ENCODE measurements around the gene KNSTRN.

DNA sequence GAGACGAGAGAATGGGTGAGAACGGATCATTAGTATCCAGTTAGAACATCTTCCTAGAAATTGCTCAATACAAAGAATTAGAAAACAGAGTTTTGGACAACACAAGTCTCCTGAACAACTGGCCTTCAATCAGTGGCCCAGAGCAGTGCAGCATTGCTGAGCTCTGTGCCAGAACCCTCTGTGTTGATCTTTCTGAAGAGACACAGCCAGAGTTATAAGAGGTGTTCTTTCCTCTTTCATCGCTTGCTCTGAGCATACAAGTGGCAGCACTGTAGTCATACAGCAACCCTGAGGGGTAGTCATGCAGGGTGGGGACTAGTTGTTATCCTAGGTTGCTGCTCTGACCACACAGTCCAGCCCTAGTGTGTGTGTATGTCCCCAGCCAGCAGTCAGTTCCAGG lies 4.0 kb downstream of the KNSTRN start:
- TF ChIP-seq, protein P1, sequence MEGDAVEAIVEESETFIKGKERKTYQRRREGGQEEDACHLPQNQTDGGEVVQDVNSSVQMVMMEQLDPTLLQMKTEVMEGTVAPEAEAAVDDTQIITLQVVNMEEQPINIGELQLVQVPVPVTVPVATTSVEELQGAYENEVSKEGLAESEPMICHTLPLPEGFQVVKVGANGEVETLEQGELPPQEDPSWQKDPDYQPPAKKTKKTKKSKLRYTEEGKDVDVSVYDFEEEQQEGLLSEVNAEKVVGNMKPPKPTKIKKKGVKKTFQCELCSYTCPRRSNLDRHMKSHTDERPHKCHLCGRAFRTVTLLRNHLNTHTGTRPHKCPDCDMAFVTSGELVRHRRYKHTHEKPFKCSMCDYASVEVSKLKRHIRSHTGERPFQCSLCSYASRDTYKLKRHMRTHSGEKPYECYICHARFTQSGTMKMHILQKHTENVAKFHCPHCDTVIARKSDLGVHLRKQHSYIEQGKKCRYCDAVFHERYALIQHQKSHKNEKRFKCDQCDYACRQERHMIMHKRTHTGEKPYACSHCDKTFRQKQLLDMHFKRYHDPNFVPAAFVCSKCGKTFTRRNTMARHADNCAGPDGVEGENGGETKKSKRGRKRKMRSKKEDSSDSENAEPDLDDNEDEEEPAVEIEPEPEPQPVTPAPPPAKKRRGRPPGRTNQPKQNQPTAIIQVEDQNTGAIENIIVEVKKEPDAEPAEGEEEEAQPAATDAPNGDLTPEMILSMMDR (conservative IDR thresholded peaks at IDR 0.05; ENCODE audit: low read depth, low read length) = no peak
- no peak for TF ChIP-seq EZH2 (IDR thresholded peaks at IDR 0.05; ENCODE audit: borderline replicate concordance, low read depth, low read length, poor library complexity, severe bottlenecking)
